Lower leg skin (tissue), 4 donors: ENCODE measurements around the gene IGSF10. TPM values are rescaled to one million over a fixed set of nuclear protein-coding genes. Genes with fewer than 3 reads are reported as not detected.
"Not testable (repeated sequence)": the region's sequence is repeated elsewhere in the genome, so short reads cannot be mapped to it uniquely, and the experiment has no call there.

Source experiments
- DNase-seq, 2 donors: peaks; one replicate each; pipeline ENCODE4 v3.0.0-alpha.2; 2019; ENCODE audit warnings: low spot score in 2 of 2
- H3K4me3 ChIP-seq: fragments of 200-600 bp; sonication (generic); 2 replicates; pipeline ENCODE4 v1.5.1; 2017; ENCODE audit warnings: mild to moderate bottlenecking, low read depth; ENCODE audit not compliant: poor library complexity, severe bottlenecking
- CTCF ChIP-seq, 3 donors: fragments of 450-650 bp; IDR thresholded peaks; one replicate each; pipeline ENCODE4 v1.5.1; 2016; ENCODE audit warnings: antibody characterized with exemption in 3 of 3, mild to moderate bottlenecking in 3 of 3, moderate library complexity in 2 of 3
- POLR2A ChIP-seq, 2 donors: fragments of 450-650 bp; IDR thresholded peaks; one replicate each; pipeline ENCODE4 v1.6.1; 2016 to 2017; ENCODE audit warnings: antibody characterized with exemption in 2 of 2, mild to moderate bottlenecking in 1 of 2, moderate library complexity in 1 of 2
- WGBS, 2 donors: methylation state at CpG; one replicate each; pipeline ENCODE4 v1.1.5; 2018; 5-methylcytosine and 5-hydroxymethylcytosine counted together
- intact Hi-C: fragments of 100-400 bp; cut with DNase I; formaldehyde crosslinking; loops from one replicate; pipeline ENCODE4 v1.15.0; 2023; ENCODE audit warnings: low total_unique reads
- total RNA-seq, 4 donors: library from RNA; depleted of rRNA; stranded (reverse); fragments of >200 nt; gene quantifications; one replicate each; pipeline ENCODE4 v1.1.0, GENCODE V29; 2016

The IGSF10 gene
- total RNA-seq, 4 donors from 2014 or later = 0.67 to 3.3 (median 2.1) TPM

- intact Hi-C loops = no loop called here
- no peak for TF ChIP-seq CTCF (IDR thresholded peaks at IDR 0.05)
- no peak for TF ChIP-seq POLR2A (IDR thresholded peaks at IDR 0.05)
- WGBS, 2 donors = 46 to 56% methylated on average over 5 of the region's 5 CpGs
- no peak overlapping the region for H3K4me3 ChIP-seq
- DNase-seq = no peak
Observed at GRCh38 chr3:151501171-151501922, 40.5 kb upstream of the IGSF10 start.

GRCh38 chr3:151499168-151499567 lies 38.3 kb upstream of the IGSF10 start:
- WGBS, 2 donors = 17% methylated on average over 3 of the region's 3 CpGs
- no peak overlapping the region for H3K4me3 ChIP-seq
- DNase-seq = no peak
- TF ChIP-seq POLR2A (IDR thresholded peaks at IDR 0.05) (no peak), CTCF (IDR thresholded peaks at IDR 0.05) (no peak)
- intact Hi-C loops = no loop called here

GRCh38 chr3:151491525-151491924 lies 30.7 kb upstream of the IGSF10 start:
- no peak for DNase-seq
- intact Hi-C loops = no loop called here
- no peak overlapping the region for H3K4me3 ChIP-seq
- WGBS, 2 donors = 60 to 68% methylated on average over 2 of the region's 2 CpGs
- no peak for TF ChIP-seq CTCF (IDR thresholded peaks at IDR 0.05)
- TF ChIP-seq POLR2A (IDR thresholded peaks at IDR 0.05) = no peak

- intact Hi-C loops, DNase-seq, H3K4me3 ChIP-seq: not testable (repeated sequence)
Observed at GRCh38 chr3:151487833-151488232, 27.0 kb upstream of the IGSF10 start.

GRCh38 chr3:151483961-151484520 lies 23.2 kb upstream of the IGSF10 start:
- TF ChIP-seq CTCF (IDR thresholded peaks at IDR 0.05) = no peak
- no peak for TF ChIP-seq POLR2A (IDR thresholded peaks at IDR 0.05)
- no peak for DNase-seq

GRCh38 chr3:151483488-151483887 lies 22.6 kb upstream of the IGSF10 start:
- H3K4me3 ChIP-seq = no peak overlapping the region
- intact Hi-C loops = no loop called here

More at GRCh38 chr3:151483961-151484520, 23.2 kb upstream of the IGSF10 start:
- 94 to 96% methylated on average over 6 of the region's 6 CpGs for WGBS, 2 donors
- intact Hi-C loops = no loop called here
- no peak overlapping the region for H3K4me3 ChIP-seq

More at GRCh38 chr3:151483488-151483887, 22.6 kb upstream of the IGSF10 start:
- no peak for TF ChIP-seq POLR2A (IDR thresholded peaks at IDR 0.05)
- no peak for TF ChIP-seq CTCF (IDR thresholded peaks at IDR 0.05)
- WGBS, 2 donors = 86 to 96% methylated on average over 1 of the region's 1 CpG
- no peak for DNase-seq
